GM20000 (cell line): ENCODE results near the gene BIRC7.

Experiments
- DNase-seq: peaks from one replicate; pipeline ENCODE4 v3.0.0; 2012; ENCODE audit warnings: low spot score
- CTCF ChIP-seq: IDR thresholded peaks from 2 replicates; pipeline ENCODE4 v1.5.1; 2012; ENCODE audit warnings: mild to moderate bottlenecking, control low read depth; ENCODE audit errors: extremely low read depth, missing control alignments

Gene BIRC7

GRCh38 chr20:63284981-63285524 is 49.3 kb downstream of the BIRC7 start:
- no peak for DNase-seq
- TF ChIP-seq CTCF: no peak

GRCh38 chr20:63285636-63286615 is 50.2 kb downstream of the BIRC7 start:
- DNase-seq: no peak
- no peak for TF ChIP-seq CTCF

- DNase-seq: no peak
Observed at GRCh38 chr20:63286781-63287696, 51.3 kb downstream of the BIRC7 start.

GRCh38 chr20:63287697-63288580 is 52.2 kb downstream of the BIRC7 start:
- no peak for TF ChIP-seq CTCF
- DNase-seq: no peak

More at GRCh38 chr20:63286781-63287696, 51.3 kb downstream of the BIRC7 start:
- no peak for TF ChIP-seq CTCF

- no peak for TF ChIP-seq CTCF
- no peak for DNase-seq
Observed at GRCh38 chr20:63288581-63289251, 53.0 kb downstream of the BIRC7 start.
